GM19099 (cell line): ENCODE data around the gene STK17A.
A peak's percentile ranks its signal among the peaks of the same experiment; 100 is the strongest.

ENCODE experiments used
- POLR2A ChIP-seq: IDR thresholded peaks from 3 replicates; pipeline ENCODE4 v1.6.1; 2011; ENCODE audit warnings: low read depth; ENCODE audit not compliant: insufficient read length; ENCODE audit errors: extremely low read depth

The STK17A gene

GRCh38 chr7:43634384-43634783 lies 51.5 kb downstream of the STK17A start:
- TF ChIP-seq POLR2A: no peak

DNA sequence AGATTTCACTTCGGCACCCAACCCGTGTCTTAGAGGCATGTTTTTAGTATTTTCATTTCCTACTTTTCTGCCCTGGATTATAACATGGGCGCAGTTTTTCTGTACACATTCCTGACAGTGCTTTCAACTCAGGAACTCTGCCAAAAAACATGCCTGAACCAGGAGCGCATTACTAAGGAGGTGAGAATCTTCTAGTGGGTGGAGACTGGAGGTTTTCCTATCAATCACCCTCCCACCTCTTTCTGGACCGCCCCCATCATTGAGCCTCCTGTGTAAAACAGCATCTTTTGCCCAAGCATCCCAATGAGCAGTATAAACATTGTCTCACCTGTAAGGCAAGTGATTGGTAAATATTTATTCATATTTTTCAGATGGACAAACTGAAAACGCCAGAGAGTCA lies 53.2 kb downstream of the STK17A start:
- no peak for TF ChIP-seq POLR2A

DNA sequence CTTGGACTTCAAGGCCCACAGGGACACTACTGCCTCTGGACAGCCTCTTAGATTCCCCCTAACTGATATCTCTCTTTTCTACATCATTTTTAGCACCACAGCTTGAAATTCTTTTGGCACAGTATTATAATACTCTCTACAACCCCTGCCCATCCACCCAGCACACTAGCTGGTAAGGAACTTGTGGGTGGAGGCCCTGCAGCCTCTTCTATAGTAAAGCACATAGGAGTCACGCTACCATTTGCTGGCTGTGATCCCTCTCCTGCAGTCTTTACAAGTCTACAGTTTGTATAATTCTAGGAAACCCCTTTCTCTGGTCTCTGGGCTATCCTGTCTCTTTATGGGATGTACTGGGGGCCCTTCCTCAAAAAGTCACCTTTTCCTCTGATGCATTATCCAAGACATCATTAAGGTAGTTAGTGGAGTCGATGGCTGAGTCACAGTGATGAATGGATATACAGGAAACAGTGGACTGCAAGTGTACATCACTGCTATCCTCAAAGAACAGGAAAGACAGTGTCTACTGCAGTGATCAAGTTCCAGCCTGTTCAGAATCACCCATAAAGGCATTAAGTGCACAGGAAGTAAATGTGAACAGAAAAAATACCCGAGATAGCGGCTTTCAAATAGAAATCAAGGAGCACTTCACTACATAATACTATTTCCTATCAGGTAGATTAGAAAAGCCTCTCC lies 54.4 kb downstream of the STK17A start:
- no peak for TF ChIP-seq POLR2A

GRCh38 chr7:43639858-43640491 lies 57.1 kb downstream of the STK17A start:
- no peak for TF ChIP-seq POLR2A

- TF ChIP-seq POLR2A: no peak
Observed at GRCh38 chr7:43640679-43641078, 57.8 kb downstream of the STK17A start.

DNA sequence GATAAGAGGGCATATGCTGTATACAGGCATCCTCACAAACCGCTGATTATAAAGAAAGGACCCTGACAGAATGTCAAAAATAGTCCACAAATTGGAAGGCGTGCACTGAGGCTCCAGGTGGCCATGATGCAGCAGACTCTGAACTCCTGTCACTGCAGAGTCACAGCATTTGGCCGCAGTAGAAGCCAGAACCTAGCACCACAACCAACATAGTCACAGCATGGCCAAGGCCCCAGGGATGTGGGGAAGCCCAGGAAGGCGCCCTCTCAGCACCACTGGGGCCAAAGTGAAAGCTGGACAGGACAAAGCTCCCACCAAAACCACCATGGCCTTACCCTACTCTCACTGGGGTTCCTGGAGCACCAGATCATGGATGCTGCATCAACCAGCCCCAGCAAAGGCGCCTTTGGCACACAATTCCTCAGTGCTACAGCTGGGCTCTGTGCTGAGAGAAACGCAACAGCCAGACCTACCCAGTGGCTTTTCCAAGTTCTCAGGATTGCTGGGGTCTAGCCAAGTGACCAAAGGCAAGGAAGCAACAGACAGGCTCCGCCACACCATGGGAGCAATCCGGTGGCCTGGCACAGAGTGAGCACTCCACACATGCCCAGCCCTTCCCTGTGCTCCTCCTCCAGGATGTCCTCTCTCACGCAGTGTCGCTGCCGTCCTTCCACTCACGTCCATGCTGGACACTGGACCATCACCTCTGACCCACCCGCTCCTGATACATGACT lies 60.2 kb downstream of the STK17A start:
- peak; percentile 15 for TF ChIP-seq POLR2A

DNA sequence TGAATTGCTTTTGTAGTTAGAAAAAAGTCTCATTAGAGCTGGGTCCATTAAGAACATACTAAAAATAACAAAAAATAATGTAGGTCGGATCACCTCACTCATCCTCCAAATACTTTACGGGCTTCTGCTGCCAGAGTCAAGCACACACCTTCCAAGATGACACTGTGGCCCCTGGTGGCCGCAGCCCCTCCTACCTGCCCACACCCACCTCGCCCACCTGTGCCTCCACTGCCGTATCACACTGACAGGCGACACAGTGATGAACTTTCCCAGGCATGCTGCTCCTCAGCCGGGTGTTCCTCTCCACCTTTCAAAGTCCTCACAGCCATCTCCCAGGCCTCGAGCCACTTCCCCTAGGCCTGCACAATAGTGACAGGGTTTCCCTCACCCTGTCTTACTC lies 60.9 kb downstream of the STK17A start:
- no peak for TF ChIP-seq POLR2A

- no peak for TF ChIP-seq POLR2A
Observed at GRCh38 chr7:43645699-43646226, 62.9 kb downstream of the STK17A start.

GRCh38 chr7:43646603-43647338 lies 63.9 kb downstream of the STK17A start:
- TF ChIP-seq POLR2A: no peak

- TF ChIP-seq POLR2A: no peak
Observed at GRCh38 chr7:43647339-43647672, 64.4 kb downstream of the STK17A start.

DNA sequence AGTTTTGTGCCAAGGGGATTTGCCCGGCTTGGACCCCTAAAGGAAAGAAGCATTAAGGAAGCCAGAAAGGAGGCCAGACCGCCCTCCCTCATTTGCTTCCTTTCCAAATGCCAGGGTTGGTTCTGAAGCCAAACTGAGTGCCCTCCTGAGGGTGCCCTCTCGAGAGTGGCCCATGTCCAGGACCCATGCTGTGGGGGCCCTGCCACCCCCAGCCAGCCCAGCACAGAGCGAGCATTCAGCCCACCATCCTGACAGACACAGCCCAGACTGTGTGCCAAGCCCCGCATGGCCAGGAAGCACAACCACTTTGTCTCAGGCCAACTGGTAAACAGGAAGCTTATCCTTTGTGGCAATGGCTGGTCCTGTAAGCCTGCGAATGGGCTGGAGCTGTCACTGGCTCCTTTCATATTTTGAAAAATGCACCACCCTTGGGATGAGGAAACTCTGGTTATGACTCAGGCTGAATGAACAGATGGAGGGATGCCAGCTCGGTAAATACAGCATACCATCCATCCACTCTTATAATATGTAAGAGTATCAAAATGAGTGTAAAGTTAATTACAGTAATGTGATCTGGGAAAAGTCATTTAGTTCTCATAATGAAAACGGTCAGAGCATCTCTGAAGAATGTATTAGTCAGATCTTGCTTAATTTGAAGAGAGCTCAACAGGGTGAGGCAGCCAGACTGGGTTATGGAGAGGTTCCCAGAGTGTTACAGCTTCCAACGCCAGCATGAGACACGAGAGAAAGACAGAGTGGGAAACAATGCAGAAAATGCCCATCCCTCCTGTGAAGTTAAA lies 65.0 kb downstream of the STK17A start:
- TF ChIP-seq POLR2A: peak; percentile 39

DNA sequence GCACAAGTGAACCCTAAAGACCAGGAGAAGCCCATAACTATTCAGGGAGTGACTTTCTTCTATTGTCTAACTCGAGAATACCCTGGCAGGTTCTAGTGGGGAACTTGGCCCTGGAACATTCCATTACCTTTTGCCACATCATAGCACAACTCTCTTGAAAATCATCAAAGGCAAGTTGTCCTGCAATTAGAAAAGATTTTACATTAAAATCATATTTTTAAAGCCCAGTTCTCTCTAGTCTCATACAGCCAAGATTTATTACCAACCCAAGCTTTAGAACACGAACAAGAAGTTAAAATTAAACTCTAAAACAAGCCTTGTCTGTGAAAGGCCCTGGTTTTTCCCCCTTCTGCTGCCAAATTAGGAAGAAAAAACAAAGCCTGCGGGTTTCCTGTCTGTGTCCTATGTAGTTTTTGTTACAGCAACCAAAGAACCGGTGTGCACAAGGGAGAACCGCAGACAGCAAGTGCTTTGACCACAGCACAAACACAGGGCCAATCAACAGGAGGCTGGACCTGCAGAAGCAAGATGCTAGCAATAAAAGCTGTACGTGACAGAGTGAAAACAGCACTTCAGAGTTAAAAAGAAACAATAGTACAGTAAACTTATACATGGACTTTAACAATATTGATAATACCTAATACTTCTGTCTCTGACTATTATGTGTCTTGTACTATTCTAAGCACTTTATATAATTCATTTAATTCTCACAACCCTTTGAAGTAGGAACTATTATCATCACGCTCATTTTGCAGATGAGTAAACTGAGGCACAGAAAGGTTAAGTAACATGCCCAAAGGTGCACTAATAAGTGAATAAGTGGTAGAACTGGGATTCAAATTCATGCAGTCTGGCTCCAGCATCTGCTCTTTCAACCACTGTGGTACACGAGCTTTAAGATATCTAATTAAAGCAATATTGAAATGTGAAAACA lies 65.8 kb downstream of the STK17A start:
- peak; percentile 56 for TF ChIP-seq POLR2A

DNA sequence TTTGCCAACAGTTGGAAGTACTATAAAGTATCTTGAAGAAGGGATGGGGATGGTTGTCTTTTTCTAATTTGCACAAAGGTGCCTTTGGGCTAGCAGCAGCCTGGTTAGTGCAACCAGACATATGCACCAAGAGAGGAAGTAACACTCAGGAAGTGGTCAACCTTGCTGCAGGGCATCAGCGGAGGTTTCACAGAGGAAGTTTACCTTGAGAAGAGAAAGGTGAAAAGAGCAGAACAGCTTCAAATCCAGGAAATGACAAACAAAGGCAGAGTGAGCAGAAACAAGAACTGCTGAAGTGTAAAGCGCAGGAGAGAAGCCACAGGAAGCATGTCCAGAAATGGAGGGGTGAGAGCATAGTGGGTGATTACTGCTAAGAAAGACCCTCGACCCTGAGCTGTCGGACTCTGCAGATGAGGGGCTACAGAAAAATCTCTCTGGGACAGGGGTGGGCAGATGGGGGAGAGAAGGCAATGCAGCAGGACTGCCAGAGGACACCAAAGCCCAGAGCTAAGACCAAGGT lies 66.9 kb downstream of the STK17A start:
- peak; percentile 47 for TF ChIP-seq POLR2A
